Skin epidermis (tissue), 12 donors: ENCODE results near the gene IL17A.

ENCODE experiments used
- H3K27ac ChIP-seq, 21 experiments: fragments of 200-600 bp; sonication (generic) in 11 of 21; one replicate each; pipeline ENCODE4 v1.5.0; 2020; ENCODE audit warnings: mild to moderate bottlenecking in 3 of 21, inconsistent platforms in 2 of 21, moderate library complexity in 2 of 21
- H3K4me3 ChIP-seq, 7 experiments: fragments of 200-600 bp; sonication (generic) in 2 of 7; one replicate each; pipeline ENCODE4 v1.5.0; 2020; ENCODE audit warnings: inconsistent platforms in 2 of 7, mild to moderate bottlenecking in 2 of 7, moderate library complexity in 1 of 7

The IL17A gene

GRCh38 chr6:52186075-52186474 is at the start of gene IL17A:
IL17A (plus strand) TSS chr6:52186375; CDS start chr6:52186432, 57 bp downstream.
- Histone ChIP-seq H3K4me3 (no peak within 1 kb of the TSS), H3K27ac (no peak within 1 kb of the TSS)

DNA sequence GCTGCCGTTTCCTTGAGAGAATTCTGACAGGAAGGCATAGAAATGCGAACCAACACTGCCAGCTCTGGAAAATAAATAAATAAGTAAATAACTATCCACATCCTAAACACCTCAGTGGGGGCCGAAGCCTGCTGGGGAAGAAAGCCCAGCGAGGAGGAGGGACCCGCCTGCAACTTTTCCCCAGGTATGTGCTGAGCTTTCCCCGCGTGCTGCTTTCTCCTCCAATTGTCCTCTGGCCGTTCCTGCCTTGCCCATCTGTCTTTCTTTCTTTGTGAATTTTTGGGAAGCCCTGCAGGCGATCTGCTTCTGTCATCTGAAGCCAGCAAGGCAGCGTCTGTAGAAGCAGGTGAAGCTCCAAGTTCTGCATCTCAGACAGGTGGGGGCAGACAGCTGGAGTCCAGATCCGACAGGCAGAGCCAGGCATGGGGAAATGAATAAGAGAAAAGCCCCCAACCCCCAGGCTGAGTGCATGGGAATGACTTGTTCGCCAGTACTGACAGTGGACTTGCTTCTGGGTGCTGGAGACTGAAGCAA is 49.2 kb upstream of the IL17A start:
- Histone ChIP-seq H3K27ac (no peak overlapping the region), H3K4me3 (no peak overlapping the region)

GRCh38 chr6:52138284-52138683 is 47.9 kb upstream of the IL17A start:
- Histone ChIP-seq H3K4me3 (no peak overlapping the region), H3K27ac (no peak overlapping the region)

GRCh38 chr6:52139985-52140680 is 46.0 kb upstream of the IL17A start:
- Histone ChIP-seq H3K4me3 (no peak overlapping the region), H3K27ac (no peak overlapping the region)

DNA sequence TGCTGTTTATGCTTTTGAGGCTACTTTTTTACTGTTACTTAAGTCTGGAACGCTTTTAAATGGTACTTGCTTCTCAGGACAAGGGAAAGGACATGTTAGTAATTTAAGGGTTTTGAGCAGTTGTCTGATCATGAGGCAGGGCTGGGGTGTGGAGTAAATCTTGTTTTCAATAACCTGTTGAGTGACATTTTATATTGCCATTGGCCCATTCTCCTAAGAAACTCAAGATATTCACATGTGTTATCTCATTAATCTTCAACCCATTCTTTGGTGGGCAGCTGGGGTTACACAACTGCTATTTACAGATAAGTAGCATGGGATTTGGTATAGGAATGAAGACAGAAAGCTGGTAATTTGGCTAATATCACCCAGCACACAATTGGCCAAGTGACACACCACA is 44.6 kb upstream of the IL17A start:
- Histone ChIP-seq H3K4me3 (no peak overlapping the region), H3K27ac (no peak overlapping the region)

GRCh38 chr6:52142556-52142955 is 43.6 kb upstream of the IL17A start:
- Histone ChIP-seq H3K27ac (no peak overlapping the region), H3K4me3 (no peak overlapping the region)

- no peak overlapping the region for H3K27ac ChIP-seq
Observed at GRCh38 chr6:52143551-52143950, 42.6 kb upstream of the IL17A start.

GRCh38 chr6:52144196-52145076 is 41.7 kb upstream of the IL17A start:
- Histone ChIP-seq H3K4me3 (no peak overlapping the region), H3K27ac (no peak overlapping the region)

More at GRCh38 chr6:52143551-52143950, 42.6 kb upstream of the IL17A start:
- no peak overlapping the region for H3K4me3 ChIP-seq

DNA sequence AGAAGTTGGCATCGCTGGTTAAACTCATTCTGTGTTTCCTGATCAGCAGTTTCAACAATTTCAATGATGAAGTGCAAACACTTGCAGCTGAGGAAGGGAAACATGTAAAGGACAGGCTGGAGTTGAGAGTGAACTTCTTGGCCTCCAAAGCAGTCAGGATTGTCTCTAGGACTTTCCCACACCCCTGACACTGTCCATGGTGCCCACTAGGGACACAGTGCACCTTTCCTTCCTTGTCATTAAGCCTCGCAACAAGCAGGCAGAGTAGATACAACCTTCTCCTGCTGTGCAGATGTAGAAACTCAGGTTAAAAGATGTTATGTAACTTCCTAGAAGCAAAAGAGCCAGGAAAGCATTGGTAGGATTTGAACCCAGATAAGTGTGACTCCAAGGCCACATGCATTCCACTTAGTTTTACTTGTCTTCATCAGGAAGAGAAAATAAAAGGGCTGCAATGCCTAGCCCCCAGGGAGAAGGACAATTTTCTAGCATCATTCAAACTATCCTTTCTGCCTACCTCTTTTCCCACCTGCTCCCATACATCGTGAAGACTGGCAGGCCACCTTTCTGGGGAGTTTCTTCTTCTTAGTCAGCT is 39.2 kb upstream of the IL17A start:
- no peak overlapping the region for H3K27ac ChIP-seq
- H3K4me3 ChIP-seq, result no peak overlapping the region

GRCh38 chr6:52149076-52149475 is 37.1 kb upstream of the IL17A start:
- Histone ChIP-seq H3K4me3 (no peak overlapping the region), H3K27ac (no peak overlapping the region)

- Histone ChIP-seq H3K4me3 (no peak overlapping the region), H3K27ac (no peak overlapping the region)
Observed at GRCh38 chr6:52149949-52150348, 36.2 kb upstream of the IL17A start.

GRCh38 chr6:52152070-52152423 is 34.1 kb upstream of the IL17A start:
- H3K4me3 ChIP-seq, result no peak overlapping the region
- no peak overlapping the region for H3K27ac ChIP-seq

- H3K4me3 ChIP-seq, result no peak overlapping the region
- H3K27ac ChIP-seq, result no peak overlapping the region
Observed at GRCh38 chr6:52152711-52153160, 33.4 kb upstream of the IL17A start.

DNA sequence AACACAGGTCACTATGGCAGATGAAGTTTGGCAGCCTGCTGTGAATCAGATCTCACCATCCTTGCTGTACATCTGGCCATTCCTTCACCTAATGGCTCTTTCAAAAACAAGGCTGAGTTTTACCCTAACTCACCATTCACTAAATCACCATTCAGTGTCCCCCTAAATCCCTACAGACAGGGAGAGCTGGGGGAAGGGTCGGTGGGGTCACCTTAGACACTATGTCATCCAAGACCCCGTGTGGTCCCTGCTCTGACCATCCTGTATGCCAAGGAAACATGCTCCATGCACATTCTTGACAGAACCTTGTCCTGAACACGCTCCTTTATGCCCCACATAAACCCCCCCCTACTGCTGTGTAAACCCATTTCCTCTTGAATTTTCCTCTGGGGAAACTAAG is 31.8 kb upstream of the IL17A start:
- Histone ChIP-seq H3K27ac (no peak overlapping the region), H3K4me3 (no peak overlapping the region)

GRCh38 chr6:52155791-52156576 is 30.2 kb upstream of the IL17A start:
- no peak overlapping the region for H3K4me3 ChIP-seq
- no peak overlapping the region for H3K27ac ChIP-seq

GRCh38 chr6:52157301-52157941 is 28.8 kb upstream of the IL17A start:
- no peak overlapping the region for H3K27ac ChIP-seq
- H3K4me3 ChIP-seq, result no peak overlapping the region

- Histone ChIP-seq H3K4me3 (no peak overlapping the region), H3K27ac (no peak overlapping the region)
Observed at GRCh38 chr6:52160472-52161104, 25.6 kb upstream of the IL17A start.

GRCh38 chr6:52161689-52162438 is 24.3 kb upstream of the IL17A start:
- no peak overlapping the region for H3K4me3 ChIP-seq

More at GRCh38 chr6:52161689-52162438, 24.3 kb upstream of the IL17A start:
- no peak overlapping the region for H3K27ac ChIP-seq
